Pulmonary artery endothelial cell (primary cell): Measurements from ENCODE around the gene WDR20. TPM values are rescaled to one million over a fixed set of nuclear protein-coding genes. Genes with fewer than 3 reads are reported as not detected.

Experiments used
- DNase-seq: peaks from one replicate; pipeline ENCODE4 v3.0.0-alpha.2; 2011; ENCODE audit warnings: low read depth, low spot score
- total RNA-seq: library from RNA; depleted of rRNA; stranded (reverse); fragments of >200 nt; gene quantifications from 2 replicates; pipeline ENCODE4 v1.2.3, GENCODE V29; 2014

The WDR20 gene
- total RNA-seq, 1 donor from 2014 or later = 16.4 TPM

DNA sequence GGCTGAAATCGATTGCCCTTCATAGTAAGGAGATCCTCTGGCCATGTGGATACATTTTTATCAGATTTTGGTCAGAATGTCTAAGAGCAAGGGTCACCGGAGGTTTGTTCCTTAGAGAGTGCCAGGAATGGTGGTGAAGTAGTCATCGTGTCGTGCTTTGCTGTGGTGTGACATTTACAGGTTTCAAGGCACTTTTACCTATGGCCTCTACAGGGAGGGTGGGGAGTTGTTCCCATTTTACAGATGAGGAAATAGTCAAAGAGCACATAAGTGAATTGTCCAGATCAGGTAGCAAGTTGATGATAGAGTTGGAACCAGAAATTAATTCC, 57.2 kb downstream of the WDR20 start:
- DNase-seq = no peak

DNA sequence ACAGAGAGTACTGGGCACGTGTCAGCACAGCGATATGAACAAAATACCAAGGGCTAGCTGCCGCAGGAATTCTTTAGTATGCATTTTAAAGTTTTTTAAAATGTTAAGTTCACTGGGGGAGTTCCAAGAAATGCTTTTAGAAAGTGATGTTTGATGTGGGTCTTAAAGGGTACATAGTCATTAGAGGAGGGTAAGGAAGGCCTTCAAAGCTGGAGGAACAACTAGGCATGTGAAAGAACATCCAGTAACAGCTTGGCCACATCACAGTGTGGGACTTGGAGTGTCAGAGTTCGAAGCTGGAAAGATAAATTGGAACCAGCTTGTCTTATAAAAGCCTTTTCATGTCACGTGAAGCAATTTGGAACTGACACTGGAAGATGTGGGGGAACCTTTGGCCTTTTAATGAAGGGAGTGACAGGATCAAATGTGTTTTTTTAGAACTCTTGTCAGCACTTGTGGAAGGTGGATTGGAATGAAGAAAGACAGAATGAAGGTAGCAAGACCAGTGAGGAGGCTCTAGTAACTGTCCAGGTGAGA, 57.7 kb downstream of the WDR20 start:
- DNase-seq = no peak

DNA sequence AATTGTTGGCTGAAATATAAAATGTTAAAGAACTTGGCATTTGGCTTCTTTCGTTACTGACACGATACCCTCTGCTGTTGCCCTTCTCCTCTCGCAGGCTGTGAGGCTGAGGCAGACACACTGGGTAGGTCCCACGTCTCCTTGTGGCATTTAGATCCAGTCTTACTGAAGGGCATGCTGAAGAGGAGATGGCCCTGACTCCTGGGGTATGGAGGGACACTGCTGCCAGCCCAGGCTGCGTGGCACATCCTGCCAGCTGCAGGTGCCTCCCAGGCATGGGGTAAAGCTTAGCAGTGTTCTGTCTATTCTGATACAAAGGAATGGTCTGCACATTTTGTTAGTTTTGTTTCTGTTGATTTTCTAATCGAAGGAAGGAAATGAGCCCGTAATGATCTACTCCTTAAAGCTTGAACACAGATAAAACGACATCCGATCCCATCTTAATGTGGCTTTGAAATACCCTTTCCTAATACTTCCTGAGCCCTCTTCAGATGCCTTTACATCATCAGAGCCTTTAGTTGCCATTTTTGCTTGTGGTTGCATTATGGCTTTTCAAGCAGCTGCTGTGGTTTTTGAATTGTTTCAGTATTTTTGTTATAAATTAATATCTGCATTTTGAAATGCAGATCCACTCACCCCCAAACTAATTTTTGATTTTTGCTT, 61.1 kb downstream of the WDR20 start:
- DNase-seq = no peak

DNA sequence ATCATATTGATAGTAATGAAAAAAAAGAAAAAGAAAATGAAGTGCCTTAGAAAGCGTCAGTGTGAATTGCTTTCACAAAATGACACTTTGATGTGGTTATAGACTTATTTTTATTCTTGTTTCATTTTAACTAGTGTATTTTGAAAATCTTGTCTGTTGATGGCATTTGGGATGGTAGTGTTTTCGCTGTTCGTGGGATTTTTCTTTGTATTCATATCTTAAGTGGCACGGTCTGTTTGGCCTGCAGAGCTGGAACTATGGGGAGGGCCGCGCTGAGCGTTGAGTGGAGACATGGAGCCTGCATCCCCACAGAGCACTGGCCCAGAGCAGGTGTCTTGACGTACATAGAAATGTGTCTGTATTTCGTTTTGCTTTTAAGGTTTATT, 61.6 kb downstream of the WDR20 start:
- no peak for DNase-seq

DNA sequence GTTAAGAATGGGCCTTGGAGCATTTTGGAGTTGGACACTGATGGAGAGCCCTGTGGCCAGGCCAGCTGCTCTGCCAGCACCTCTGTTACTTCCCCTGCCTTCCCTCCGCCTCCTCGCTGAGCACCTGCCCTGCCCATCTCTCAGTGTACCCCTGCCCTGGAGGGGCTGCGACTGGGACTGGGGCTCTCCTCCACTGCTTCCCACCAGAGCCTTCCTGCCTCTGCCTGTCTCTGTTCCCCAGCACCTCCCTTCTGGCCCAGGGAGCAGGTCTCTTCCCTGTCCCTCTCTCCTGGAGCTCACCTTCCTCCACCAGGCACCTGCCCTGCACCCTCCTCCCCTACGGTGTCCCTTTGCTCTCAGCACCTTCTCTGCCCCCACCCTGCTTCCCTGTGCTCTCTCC, 62.1 kb downstream of the WDR20 start:
- no peak for DNase-seq

DNA sequence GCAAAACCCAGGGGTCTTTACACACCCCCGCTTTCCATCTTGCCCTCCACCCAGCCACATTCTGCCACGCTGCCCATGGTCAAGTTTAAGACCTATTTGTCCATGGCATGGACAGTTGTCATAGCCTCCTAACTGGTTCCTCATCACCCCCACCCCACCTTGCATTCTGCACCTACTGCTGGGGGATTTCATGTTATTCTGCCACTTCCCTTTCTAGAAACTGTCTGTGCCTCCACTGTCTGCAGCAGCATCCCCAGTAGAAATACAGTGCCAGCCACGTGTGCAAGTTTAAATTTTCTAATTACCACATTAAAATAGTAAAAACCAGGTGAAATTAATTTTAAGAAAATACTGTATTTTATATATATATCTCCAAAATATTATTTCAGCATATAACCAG, 63.2 kb downstream of the WDR20 start:
- DNase-seq = no peak

DNA sequence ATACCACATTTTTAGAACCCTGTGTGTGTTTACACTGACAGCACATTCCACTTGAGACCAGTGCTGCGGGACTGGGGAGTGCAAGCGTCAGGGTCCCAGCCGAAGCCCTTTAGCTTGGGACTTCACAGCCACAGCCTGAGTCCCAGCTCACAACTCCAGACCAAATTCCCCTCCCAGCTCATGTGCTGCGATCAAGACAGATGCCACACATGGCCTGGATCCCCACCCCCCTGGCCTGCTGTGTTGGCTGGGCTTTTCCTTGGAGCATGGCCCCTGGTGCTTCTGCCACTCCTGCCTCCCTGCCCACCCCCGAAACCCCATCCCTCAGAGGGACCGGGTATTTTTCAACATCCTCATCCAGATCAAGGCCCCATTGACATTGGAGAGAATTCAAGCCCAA, 63.7 kb downstream of the WDR20 start:
- DNase-seq = no peak

DNA sequence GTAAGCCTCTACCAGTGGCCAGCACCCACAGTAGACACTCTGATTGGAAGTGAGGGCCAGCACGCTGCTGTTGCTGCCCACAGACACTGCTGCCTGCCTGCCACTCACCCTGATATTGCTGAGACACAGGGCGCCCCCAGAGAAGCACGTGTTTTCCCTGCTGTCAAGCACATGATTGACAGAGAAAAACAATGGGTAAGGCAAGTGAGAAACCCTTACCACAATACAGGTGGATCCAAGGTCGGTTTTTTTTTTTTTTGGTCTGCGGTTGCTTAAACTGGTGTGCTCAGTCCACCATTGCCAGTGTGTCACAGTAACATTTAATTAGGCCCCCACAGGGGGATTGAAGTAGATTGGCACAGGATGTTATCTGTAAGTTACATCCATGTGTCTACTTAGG, 65.9 kb downstream of the WDR20 start:
- DNase-seq = no peak

DNA sequence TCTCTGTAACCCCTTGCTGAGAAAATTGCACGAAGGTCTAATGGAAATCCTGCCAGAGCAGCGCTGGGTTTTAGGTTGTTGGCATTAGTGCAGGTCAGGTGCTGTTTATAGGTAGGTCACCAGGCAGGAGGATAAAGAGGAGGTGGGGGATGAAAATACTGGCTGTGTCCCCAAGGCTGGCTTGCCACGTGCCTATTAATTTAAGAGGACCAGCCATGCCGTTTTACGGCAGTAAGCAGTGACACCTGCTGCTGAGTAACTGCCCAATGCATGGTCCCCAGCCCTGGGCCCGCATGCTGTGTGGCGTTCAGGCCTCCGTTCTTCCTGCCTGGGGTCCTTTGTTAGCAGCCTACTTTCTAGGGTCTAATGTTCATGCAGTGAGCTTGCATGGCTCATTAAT, 67.2 kb downstream of the WDR20 start:
- no peak for DNase-seq

DNA sequence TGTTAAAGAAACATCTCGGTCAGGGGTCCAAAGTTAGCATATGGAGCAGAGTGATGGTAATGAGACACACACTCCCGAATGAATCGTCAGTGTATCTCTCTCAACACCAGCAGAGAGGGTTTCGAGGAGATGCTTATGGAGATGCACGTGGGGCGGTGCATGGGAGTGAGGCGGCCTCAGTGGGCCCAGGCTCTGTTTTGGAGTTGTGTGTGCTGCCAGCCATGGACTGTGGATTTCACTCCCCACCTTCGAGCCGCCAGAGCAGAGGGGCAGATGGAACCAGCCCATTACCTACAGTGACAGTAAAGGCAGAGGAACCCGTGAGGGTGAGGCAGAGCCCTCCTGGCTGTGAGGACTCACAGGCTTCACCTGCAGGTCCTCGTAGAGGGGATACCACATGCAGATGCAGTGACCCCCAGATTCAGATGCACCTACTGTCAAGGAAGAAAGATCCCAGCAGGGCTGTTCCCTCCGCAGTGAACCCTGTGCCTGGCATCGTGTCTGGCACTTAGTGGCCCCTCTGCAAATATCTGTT, 68.2 kb downstream of the WDR20 start:
- no peak for DNase-seq

DNA sequence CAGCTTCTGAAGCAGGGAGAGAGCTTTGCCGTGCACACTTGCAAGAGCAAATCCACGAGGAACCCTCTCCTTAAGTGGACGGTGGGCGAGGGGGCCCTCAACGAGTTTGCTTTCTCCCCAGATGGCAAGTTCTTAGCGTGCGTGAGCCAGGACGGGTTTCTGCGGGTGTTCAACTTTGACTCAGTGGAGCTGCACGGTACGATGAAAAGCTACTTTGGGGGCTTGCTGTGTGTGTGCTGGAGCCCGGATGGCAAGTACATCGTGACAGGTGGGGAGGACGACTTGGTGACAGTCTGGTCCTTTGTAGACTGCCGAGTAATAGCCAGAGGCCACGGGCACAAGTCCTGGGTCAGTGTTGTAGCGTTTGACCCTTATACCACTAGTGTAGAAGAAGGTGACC, 69.0 kb downstream of the WDR20 start:
- DNase-seq = no peak

DNA sequence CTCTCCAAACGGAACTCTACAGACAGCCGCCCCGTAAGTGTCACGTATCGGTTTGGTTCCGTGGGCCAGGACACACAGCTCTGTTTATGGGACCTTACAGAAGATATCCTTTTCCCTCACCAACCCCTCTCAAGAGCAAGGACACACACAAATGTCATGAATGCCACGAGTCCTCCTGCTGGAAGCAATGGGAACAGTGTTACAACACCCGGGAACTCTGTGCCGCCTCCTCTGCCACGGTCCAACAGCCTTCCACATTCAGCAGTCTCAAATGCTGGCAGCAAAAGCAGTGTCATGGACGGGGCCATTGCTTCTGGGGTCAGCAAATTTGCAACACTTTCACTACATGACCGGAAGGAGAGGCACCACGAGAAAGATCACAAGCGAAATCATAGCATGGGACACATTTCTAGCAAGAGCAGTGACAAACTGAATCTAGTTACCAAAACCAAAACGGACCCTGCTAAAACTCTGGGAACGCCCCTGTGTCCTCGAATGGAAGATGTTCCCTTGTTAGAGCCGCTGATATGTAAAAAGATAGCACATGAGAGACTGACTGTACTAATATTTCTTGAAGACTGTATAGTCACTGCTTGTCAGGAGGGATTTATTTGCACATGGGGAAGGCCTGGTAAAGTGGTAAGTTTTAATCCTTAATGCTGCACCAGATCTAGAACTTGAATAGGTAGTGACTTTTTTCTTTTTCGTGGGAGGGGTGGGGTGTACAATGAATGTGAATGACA, 69.7 kb downstream of the WDR20 start:
- no peak for DNase-seq

DNA sequence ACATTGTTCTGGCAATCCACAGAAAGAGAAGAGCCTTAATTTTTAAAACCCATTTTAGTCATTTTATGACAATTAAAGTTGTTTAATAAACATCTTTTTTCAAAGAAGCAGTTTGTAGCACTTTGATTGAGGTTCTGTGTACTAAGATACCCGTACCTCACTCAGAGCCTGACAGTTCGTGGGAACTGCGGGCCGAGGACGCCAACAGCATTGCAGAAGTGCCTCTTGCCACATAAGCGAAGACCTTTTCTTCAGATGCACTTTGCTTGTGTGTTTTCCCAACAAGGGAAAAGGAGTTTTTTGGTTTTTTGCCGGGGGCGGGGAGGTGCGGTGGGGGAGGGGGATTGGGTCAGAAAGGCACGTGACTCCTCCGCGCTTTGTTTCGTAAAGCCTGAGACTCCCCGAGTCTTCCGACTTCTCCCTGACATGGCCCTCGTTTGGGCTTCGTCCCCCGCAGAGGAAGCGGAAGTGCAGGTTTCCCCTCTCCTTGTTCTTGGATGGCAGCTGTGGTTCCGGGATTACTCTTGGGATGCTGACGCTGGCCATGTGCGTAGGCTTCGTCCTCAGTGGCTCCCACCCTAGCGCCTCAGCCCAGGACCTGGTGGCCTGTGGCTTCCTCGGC, 70.8 kb downstream of the WDR20 start:
- no peak for DNase-seq

DNA sequence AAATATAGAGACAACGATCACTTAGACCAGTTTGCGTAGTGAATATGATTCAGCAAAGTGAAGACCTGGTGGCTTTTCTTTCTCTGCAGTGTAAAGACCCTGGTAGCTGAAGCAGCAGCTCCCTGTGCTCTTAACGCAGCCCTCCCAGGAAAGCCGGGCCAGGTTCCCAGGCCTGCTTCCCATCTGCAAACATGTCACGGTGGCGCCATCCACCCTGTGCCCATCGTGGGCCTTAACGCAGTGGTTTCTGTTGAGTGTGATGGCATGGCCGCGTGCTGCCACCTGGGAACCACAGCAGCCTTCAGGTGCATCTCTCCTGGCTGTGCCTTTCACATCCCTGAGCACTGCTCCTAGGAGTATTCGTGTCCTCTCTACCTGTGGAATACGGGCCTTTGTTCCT, 71.5 kb downstream of the WDR20 start:
- DNase-seq = no peak

DNA sequence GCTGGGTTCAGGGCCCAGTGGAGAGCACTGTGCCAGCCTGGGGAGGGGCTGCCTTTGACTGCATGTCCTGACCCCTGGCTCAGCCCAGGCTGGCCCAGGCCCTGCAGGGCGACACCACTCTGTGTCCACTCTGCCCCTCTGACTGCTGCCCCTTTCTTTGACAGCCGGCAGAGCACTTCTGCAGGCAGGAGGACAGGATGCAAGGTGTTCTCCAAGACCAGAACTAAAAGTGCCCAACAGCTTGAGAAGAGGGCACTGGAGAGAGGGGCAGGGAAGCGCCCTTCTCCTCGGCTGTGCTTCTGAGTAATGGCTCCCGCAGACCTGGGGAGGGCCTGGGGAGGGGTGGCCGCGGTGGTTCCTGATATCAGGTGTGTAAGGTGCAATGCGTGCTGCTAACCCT, 72.7 kb downstream of the WDR20 start:
- no peak for DNase-seq

DNA sequence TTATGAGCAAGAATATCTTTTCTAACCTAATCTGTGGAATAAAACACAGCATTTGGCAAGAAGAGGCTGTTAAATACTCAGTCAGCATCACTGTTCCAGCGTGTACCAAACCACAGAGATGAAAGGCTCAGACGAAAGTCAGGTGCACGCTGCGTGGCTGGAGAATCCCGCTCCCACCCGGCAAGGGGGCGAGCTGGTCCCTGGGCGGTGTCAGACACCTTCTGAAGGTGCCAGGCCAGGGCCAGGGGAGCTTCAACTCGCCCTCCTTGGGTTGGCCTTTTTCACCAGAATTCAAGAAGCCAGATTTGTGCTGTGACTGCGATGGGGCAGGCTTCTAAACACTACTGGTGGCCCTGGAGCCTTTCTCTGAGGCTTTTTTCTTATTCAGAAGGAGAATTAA, 73.1 kb downstream of the WDR20 start:
- no peak for DNase-seq

DNA sequence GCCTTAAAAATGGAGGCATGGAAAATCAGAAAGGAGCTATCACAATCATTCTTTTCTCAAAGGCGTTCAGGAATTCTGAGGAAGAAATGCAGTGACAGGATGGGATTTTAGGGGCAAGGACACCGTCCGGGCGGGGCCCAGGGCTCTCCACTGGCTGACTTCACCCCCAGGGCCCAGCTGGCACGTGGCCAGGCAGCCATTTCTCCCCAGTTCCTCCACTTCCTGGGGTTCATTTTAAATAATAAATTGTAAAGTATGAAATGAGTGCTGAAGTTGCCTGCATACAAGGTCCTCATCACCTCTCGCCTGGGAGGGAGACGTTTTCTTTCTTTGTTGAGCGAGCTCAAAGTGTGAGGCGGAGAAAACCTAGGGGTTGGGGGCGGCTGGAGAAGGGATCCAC, 73.8 kb downstream of the WDR20 start:
- DNase-seq = no peak

DNA sequence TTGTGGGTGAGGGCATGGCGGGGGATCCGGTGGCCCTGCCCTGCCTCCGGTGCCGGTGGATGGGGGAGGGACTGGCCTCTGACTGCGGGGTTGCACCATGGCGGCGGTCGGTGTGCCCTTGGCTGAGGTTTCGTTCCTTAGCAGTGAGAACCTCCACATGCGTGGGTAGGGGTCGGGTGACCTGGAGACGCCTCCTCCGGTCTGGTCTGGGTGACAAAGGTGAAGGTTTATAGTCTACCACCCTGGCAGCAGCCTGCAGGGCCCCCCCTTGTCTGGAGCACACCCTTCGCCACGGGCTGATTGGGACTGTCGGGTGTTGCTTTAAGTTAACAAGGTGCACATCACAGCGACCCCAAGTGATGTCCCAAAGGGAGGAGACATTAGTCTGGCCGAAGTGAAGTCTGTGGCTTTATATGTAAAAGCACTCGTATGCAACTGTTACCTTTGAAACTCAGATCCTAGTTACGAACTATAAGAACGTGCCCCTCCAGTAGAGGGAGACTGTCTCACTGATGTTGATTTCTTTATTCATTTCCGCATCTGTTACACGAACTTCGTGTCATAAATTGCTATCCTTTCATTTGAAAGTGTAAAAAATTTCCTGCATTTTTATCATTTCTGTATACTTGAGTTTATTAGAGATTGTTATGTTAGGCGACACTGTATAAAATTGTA, 74.4 kb downstream of the WDR20 start:
- no peak for DNase-seq

DNA sequence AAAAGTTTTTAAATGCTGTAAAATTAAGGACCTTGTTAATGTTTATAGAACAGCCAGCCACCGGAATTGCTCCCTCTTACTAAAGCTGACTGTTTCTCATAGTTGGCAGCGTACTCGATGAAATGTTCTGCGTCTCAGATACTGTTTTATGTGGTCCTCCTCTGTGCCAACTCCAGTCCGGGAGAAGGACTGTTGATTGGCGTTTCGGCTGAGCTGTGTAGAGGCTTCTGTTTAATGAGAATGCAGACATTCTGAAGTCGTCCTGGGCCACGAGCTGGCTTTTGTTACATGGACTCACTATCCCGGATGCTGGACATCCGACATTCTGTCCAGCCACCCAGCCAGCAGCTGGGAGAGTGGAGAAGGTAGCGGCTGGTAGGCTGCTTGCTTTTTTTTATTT, 75.4 kb downstream of the WDR20 start:
- DNase-seq = peak; percentile 13

DNA sequence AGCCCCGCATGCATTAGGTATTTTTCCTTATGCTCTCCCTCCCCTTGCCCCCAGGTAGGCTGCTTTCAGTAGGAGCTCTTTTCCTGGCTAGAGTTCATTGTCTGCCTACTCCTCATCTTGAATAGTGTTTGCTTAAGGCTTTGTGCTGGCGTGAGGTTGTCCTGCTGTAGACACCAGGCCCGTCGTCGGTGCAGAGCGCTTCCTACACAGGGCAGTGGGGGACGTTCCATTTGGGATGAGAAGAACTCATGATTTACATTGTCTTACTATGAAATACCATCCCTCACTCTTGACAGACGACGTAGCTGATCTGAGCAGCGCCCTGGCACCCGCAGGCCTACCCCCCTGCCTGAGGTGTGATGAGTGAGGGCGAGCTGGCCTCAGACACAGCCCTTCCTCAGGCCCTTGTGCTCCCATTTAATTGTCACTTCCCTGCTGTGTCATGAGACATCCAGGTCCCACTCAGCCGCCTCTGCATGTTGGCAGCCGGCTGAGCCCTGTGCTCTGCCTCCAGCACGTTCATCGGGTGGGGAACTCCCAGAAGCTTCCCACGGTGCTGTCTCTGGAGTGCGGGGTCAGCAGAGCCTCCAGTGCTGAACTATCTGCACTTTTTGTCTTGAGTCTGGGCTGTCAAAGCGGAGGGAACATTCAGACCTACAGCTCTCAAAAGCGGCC, 76.0 kb downstream of the WDR20 start:
- DNase-seq = no peak

DNA sequence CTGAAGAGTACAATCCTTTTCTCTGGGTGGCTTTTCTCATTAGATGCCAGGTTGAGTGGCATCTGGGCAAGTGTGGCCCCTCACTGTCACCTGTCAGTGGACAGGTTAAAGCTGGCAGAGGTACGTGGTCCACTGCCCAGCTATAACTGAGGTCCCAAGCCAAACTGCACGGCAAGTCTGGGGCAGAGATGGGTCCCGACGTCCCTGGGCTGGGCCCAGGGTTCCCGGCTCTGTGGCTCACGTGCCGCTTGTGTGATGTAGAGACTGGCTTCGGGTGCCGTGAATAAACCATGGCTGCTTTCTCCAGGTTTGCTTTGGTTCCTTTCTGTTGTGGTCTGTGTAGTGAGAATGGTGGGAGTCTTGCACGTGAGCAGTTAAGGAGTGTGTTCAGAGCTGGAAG, 77.7 kb downstream of the WDR20 start:
- DNase-seq = no peak
